Testis (tissue), 2 donors: ENCODE results near the gene UROS.

ENCODE experiments used
- CTCF ChIP-seq, 3 experiments: fragments of 450-650 bp in 2 of 3; fragments of 200-600 bp in 1 of 3; sonication (generic) in 1 of 3; IDR thresholded peaks; one replicate each; pipeline ENCODE4 v1.5.1; 2016 to 2019; ENCODE audit warnings: antibody characterized with exemption in 3 of 3, mild to moderate bottlenecking in 2 of 3, moderate library complexity in 1 of 3
- POLR2A ChIP-seq: fragments of 450-650 bp; IDR thresholded peaks from one replicate; pipeline ENCODE4 v1.6.1; 2017; ENCODE audit warnings: antibody characterized with exemption, mild to moderate bottlenecking, moderate library complexity

DNA sequence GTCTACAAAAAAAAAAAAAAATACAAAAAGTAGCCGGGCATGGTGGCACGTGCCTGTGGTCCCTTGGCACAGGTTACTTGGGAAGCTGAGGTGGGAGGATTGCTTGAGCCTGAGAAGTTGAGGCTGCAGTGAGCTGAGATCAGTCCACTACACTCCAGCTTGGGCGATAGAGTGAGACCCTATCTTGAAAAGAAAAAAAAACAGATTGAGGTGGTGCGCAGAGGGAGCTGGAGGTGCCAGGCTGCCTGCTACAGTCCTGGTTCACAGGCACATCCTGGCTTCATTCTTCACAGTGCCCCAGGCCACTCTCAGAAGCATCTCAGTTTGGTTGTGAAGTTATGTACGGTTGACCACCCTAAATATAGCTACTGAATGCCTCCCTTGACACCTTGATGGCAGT is 52.2 kb downstream of the UROS start:
- TF ChIP-seq CTCF (IDR thresholded peaks at IDR 0.05) (no peak), POLR2A (no peak)
